ENCODE measurements around the gene GSAP.

Gene GSAP

GRCh38 chr7:77434570-77435275 lies 18.6 kb upstream of the GSAP start:
- DNase-seq = no peak

- DNase-seq = no peak
Observed at GRCh38 chr7:77433901-77434300, 17.8 kb upstream of the GSAP start.

GRCh38 chr7:77430927-77431326 lies 14.8 kb upstream of the GSAP start:
- no peak for DNase-seq

- no peak for DNase-seq
Observed at GRCh38 chr7:77428777-77429231, 12.7 kb upstream of the GSAP start.

GRCh38 chr7:77427996-77428603 lies 12.0 kb upstream of the GSAP start:
- DNase-seq = no peak

GRCh38 chr7:77426521-77427051 lies 10.4 kb upstream of the GSAP start:
- no peak for DNase-seq

- no peak for DNase-seq
Observed at GRCh38 chr7:77426052-77426404, 9.9 kb upstream of the GSAP start.

GRCh38 chr7:77425101-77426051 lies 9.2 kb upstream of the GSAP start:
- no peak for DNase-seq

GRCh38 chr7:77422500-77422899 lies 6.4 kb upstream of the GSAP start:
- DNase-seq = no peak

GRCh38 chr7:77420986-77421672 lies 5.0 kb upstream of the GSAP start:
- no peak for DNase-seq

GRCh38 chr7:77420438-77420837 lies 4.3 kb upstream of the GSAP start:
- no peak for DNase-seq

- no peak for DNase-seq
Observed at GRCh38 chr7:77419102-77419501, 3.0 kb upstream of the GSAP start.

GRCh38 chr7:77417801-77418200 lies 1.7 kb upstream of the GSAP start:
- DNase-seq = no peak

- no peak for DNase-seq
Observed at GRCh38 chr7:77416621-77417371, 647 bp upstream of the GSAP start.

GRCh38 chr7:77415476-77415822 lies 700 bp downstream of the GSAP start:
- DNase-seq = peak; percentile 5

- no peak for DNase-seq
Observed at GRCh38 chr7:77413861-77414424, 2.2 kb downstream of the GSAP start.

GRCh38 chr7:77413128-77413527 lies 3.0 kb downstream of the GSAP start:
- no peak for DNase-seq

- no peak for DNase-seq
Observed at GRCh38 chr7:77409739-77410547, 6.2 kb downstream of the GSAP start.

GRCh38 chr7:77409005-77409738 lies 7.0 kb downstream of the GSAP start:
- no peak for DNase-seq

- DNase-seq = no peak
Observed at GRCh38 chr7:77407906-77408305, 8.2 kb downstream of the GSAP start.

Data from activated effector memory CD4-positive, alpha-beta T cell treated with Interleukin-2 at 50 U/mL for 16 hours (primary cell).